HEK293 (cell line): ENCODE data around the gene NHLRC2.

Experiments
- CTCF ChIA-PET: fragments of 350-600 bp; formaldehyde crosslinking; extraction: SDS; loops from one replicate; lab custom pipeline; 2021; ENCODE audit warnings: antibody characterized with exemption; lab: Yijun Ruan, JAX
- POLR2A ChIA-PET: fragments of 300-600 bp; formaldehyde crosslinking; extraction: SDS; loops from one replicate; lab custom pipeline; 2020; ENCODE audit warnings: antibody characterized with exemption, inconsistent platforms; lab: Yijun Ruan, JAX
- H3K27ac ChIP-seq: fragments of 200-500 bp; sonication (Bioruptor generic); 2 replicates; pipeline ENCODE4 v1.5.1; 2014; ENCODE audit warnings: low read depth, low read length, control low read depth, inconsistent platforms; ENCODE audit errors: extremely low read depth
- H3K36me3 ChIP-seq, 2 experiments: fragments of 200-500 bp in 1 of 2; sonication (Bioruptor generic) in 1 of 2; 1 replicate in 1 of 2; 2 replicates in 1 of 2; pipeline ENCODE4 v1.5.1; 2014 to 2017; ENCODE audit warnings: inconsistent platforms in 2 of 2, low read length in 2 of 2; ENCODE audit not compliant: control insufficient read depth in 2 of 2, insufficient read depth in 1 of 2
- H3K4me1 ChIP-seq: fragments of 200-500 bp; sonication (Bioruptor generic); 2 replicates; pipeline ENCODE4 v1.5.1; 2014; ENCODE audit warnings: mild to moderate bottlenecking, low read length, inconsistent platforms; ENCODE audit not compliant: control insufficient read depth, insufficient read depth
- H3K4me3 ChIP-seq: 2 replicates; pipeline ENCODE4 v1.5.1; 2011; ENCODE audit warnings: low read depth, mild to moderate bottlenecking, control low read depth, low read length, moderate library complexity
- H3K9me3 ChIP-seq: fragments of 200-500 bp; sonication (Bioruptor generic); 2 replicates; pipeline ENCODE4 v1.5.1; 2014; ENCODE audit warnings: low read depth, low read length, inconsistent platforms; ENCODE audit not compliant: control insufficient read depth, insufficient read depth
- SCRT1 ChIP-seq: fragments of 450-650 bp; formaldehyde crosslinking; IDR thresholded peaks from 2 replicates; pipeline ENCODE4 v1.5.1; 2016; ENCODE audit warnings: missing biosample characterization, missing genetic modification characterization, borderline replicate concordance
- ZNF114 ChIP-seq: fragments of 450-650 bp; formaldehyde crosslinking; IDR thresholded peaks from 2 replicates; pipeline ENCODE4 v1.5.0; 2017; ENCODE audit warnings: missing biosample characterization, missing genetic modification characterization
- ZNF138 ChIP-seq: fragments of 450-650 bp; formaldehyde crosslinking; IDR thresholded peaks from 2 replicates; pipeline ENCODE4 v1.5.1; 2016; ENCODE audit warnings: missing biosample characterization, missing genetic modification characterization, borderline replicate concordance
- ZNF157 ChIP-seq: fragments of 450-650 bp; formaldehyde crosslinking; IDR thresholded peaks from 2 replicates; pipeline ENCODE4 v1.5.1; 2016; ENCODE audit warnings: missing biosample characterization, missing genetic modification characterization
- ZNF184 ChIP-seq: fragments of 450-650 bp; IDR thresholded peaks from 2 replicates; pipeline ENCODE4 v1.5.1; 2018; ENCODE audit warnings: missing biosample characterization, mild to moderate bottlenecking, missing genetic modification characterization
- ZNF214 ChIP-seq: fragments of 450-650 bp; formaldehyde crosslinking; IDR thresholded peaks from 2 replicates; pipeline ENCODE4 v1.5.1; 2017; ENCODE audit warnings: missing biosample characterization, mild to moderate bottlenecking, missing genetic modification characterization, borderline replicate concordance
- ZNF302 ChIP-seq: fragments of 450-650 bp; formaldehyde crosslinking; IDR thresholded peaks from 2 replicates; pipeline ENCODE4 v1.5.1; 2016; ENCODE audit warnings: missing biosample characterization, missing genetic modification characterization, low read depth
- ZNF571 ChIP-seq: fragments of 450-650 bp; formaldehyde crosslinking; IDR thresholded peaks from 2 replicates; pipeline ENCODE4 v1.5.0; 2017; ENCODE audit warnings: missing biosample characterization, missing genetic modification characterization
- ZNF621 ChIP-seq: fragments of 450-650 bp; formaldehyde crosslinking; IDR thresholded peaks from 2 replicates; pipeline ENCODE4 v1.5.1; 2017; ENCODE audit warnings: missing biosample characterization, missing genetic modification characterization
- ZNF707 ChIP-seq: fragments of 450-650 bp; formaldehyde crosslinking; IDR thresholded peaks from 2 replicates; pipeline ENCODE4 v1.5.1; 2016; ENCODE audit warnings: missing biosample characterization, missing genetic modification characterization
- ZNF791 ChIP-seq: fragments of 450-650 bp; formaldehyde crosslinking; IDR thresholded peaks from 2 replicates; pipeline ENCODE4 v1.5.1; 2016; ENCODE audit warnings: missing biosample characterization, missing genetic modification characterization
- TF ChIP-seq, protein P1 (sequence below): fragments of 450-650 bp; formaldehyde crosslinking; IDR thresholded peaks from 2 replicates; pipeline ENCODE4 v1.5.1; 2016; ENCODE audit warnings: missing biosample characterization, missing genetic modification characterization
- TF ChIP-seq, protein P2 (sequence below): fragments of 450-650 bp; formaldehyde crosslinking; IDR thresholded peaks from 2 replicates; pipeline ENCODE4 v1.5.1; 2016; ENCODE audit warnings: missing biosample characterization, missing genetic modification characterization
- TF ChIP-seq, protein P3 (sequence below): fragments of 450-650 bp; formaldehyde crosslinking; IDR thresholded peaks from 2 replicates; pipeline ENCODE4 v1.5.1; 2016; ENCODE audit warnings: missing biosample characterization, missing genetic modification characterization

The NHLRC2 gene

DNA sequence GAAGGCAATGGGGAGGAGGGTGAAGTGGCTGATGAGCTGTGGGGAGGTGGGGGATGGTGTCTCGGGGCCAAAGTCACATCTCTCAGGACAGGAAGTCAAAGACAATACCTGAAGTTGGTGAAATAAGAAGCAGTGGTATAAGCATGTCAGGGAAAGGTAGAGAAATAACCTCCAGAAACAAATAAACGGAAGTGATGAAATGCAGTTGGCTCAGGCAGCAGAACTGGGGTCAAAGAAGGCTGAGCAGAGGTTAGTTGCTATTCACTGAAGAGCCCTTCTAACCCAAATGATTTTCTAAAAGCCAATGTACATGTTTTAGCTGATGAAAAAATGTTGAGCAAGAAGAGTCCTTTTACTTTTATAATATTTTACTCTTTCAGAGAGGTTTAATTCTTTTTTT, 110.6 kb downstream of the NHLRC2 start (continued):
- TF ChIP-seq ZNF707 (tag by site-specific recombination) (no peak), ZNF184 (no peak), ZNF138 (no peak), ZNF114 (tag by site-specific recombination) (no peak), ZNF571 (no peak), ZNF157 (no peak), ZNF621 (tag by site-specific recombination) (no peak), ZNF302 (no peak)
- TF ChIP-seq, protein P1, sequence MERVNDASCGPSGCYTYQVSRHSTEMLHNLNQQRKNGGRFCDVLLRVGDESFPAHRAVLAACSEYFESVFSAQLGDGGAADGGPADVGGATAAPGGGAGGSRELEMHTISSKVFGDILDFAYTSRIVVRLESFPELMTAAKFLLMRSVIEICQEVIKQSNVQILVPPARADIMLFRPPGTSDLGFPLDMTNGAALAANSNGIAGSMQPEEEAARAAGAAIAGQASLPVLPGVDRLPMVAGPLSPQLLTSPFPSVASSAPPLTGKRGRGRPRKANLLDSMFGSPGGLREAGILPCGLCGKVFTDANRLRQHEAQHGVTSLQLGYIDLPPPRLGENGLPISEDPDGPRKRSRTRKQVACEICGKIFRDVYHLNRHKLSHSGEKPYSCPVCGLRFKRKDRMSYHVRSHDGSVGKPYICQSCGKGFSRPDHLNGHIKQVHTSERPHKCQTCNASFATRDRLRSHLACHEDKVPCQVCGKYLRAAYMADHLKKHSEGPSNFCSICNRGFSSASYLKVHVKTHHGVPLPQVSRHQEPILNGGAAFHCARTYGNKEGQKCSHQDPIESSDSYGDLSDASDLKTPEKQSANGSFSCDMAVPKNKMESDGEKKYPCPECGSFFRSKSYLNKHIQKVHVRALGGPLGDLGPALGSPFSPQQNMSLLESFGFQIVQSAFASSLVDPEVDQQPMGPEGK: no peak
- TF ChIP-seq, protein P2, sequence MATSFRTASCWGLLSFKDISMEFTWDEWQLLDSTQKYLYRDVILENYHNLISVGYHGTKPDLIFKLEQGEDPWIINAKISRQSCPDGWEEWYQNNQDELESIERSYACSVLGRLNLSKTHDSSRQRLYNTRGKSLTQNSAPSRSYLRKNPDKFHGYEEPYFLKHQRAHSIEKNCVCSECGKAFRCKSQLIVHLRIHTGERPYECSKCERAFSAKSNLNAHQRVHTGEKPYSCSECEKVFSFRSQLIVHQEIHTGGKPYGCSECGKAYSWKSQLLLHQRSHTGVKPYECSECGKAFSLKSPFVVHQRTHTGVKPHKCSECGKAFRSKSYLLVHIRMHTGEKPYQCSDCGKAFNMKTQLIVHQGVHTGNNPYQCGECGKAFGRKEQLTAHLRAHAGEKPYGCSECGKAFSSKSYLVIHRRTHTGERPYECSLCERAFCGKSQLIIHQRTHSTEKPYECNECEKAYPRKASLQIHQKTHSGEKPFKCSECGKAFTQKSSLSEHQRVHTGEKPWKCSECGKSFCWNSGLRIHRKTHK (tag by site-specific recombination): no peak

DNA sequence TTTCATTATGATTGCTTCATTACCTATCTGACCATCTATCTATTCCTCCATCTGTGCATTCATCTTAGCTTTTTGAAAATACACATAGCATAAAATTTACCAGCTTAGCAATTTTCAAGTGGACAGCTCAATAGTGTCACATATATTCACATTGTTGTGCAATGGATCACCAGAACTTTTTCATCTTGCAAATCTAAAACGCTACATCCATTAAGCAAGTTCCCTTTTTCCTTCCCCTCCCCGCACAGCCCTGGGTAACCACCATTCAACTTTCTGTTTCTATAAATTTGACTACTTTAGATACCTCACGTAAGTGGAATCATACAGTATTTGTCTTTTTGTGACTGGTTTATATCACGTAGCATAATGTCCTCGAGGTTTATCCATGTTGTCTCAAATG, 111.2 kb downstream of the NHLRC2 start:
- H3K4me3 ChIP-seq: no peak overlapping the region
- no peaks in the 10 kb centered on the region for H3K36me3 ChIP-seq
- no peak overlapping the region for H3K27ac ChIP-seq
- POLR2A ChIA-PET: no interaction called here
- H3K9me3 ChIP-seq: no peaks in the 10 kb centered on the region
- TF ChIP-seq SCRT1 (no peak), ZNF791 (tag by site-specific recombination) (no peak), ZNF214 (no peak)
- TF ChIP-seq, protein P3, sequence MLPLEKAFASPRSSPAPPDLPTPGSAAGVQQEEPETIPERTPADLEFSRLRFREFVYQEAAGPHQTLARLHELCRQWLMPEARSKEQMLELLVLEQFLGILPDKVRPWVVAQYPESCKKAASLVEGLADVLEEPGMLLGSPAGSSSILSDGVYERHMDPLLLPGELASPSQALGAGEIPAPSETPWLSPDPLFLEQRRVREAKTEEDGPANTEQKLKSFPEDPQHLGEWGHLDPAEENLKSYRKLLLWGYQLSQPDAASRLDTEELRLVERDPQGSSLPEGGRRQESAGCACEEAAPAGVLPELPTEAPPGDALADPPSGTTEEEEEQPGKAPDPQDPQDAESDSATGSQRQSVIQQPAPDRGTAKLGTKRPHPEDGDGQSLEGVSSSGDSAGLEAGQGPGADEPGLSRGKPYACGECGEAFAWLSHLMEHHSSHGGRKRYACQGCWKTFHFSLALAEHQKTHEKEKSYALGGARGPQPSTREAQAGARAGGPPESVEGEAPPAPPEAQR (tag by site-specific recombination): no peak
- CTCF ChIA-PET: interaction anchor here (0.9 kb wide), 1 partner anchor 12 kb away, joined by 3 read pairs; no protein-coding TSS in a partner anchor
- H3K4me1 ChIP-seq: no peaks in the 10 kb centered on the region
